GM18505 (cell line): ENCODE results near the gene KCNJ10.

Experiments
- ATAC-seq: cut with Tn5 transposase; IDR thresholded peaks from one replicate; pipeline ENCODE4 v1.9.1; 2021; ENCODE audit not compliant: unreplicated experiment
- POLR2A ChIP-seq: IDR thresholded peaks from 4 replicates; pipeline ENCODE4 v1.6.1; 2011; ENCODE audit warnings: borderline replicate concordance; ENCODE audit not compliant: insufficient read depth, insufficient read length; ENCODE audit errors: extremely low read depth

The KCNJ10 gene

GRCh38 chr1:160070243-160071163 lies 543 bp upstream of the KCNJ10 start:
- ATAC-seq = no peak

GRCh38 chr1:160068225-160068624 lies 1.7 kb downstream of the KCNJ10 start:
- ATAC-seq = no peak
- TF ChIP-seq POLR2A = no peak

More at GRCh38 chr1:160070243-160071163, 543 bp upstream of the KCNJ10 start:
- TF ChIP-seq POLR2A = no peak

- no peak for ATAC-seq
- TF ChIP-seq POLR2A = no peak
Observed at GRCh38 chr1:160066829-160067745, 2.9 kb downstream of the KCNJ10 start.

DNA sequence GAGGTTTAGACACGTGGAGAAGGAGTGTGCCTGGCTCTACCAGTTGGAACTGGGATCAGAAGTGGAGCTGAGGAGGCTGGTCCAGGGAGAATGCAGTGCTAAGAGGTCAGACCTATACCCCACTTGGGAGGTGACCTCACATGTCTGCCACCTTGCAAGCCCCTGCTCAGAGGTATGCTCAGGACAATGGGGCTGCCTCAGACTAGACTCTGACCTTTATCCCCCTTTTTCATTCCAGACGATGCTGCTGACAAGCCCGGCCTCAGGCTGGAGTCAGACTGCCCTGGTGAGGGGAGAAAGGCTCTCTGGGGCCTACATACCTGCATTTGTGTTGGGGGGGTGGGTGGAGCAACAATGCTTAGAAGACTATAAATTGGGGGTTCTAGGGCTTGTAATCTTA lies 5.2 kb downstream of the KCNJ10 start:
- no peak for TF ChIP-seq POLR2A

GRCh38 chr1:160064164-160064563 lies 5.8 kb downstream of the KCNJ10 start:
- no peak for ATAC-seq

More for the DNA sequence above, 5.2 kb downstream of the KCNJ10 start:
- no peak for ATAC-seq

DNA sequence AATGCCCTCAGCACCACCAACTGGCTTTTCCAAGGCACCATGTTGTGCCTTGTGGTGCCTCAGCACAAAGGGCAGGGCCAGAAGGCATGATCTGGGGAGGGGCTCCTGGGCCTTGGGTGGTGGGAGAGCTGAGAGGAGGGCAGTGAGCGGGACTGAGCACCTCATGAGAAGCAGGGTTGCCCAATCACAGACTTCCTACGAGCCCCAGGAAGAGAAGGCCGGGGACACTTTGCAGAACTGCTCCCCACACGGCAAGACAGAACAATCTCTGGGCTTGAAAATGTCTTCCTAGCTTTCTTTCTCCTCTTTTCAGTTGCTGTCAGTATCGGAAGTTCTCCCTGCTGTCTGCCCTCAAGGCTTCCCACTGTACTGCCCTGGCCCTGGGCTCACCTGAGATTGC lies 6.8 kb downstream of the KCNJ10 start:
- no peak for ATAC-seq
- no peak for TF ChIP-seq POLR2A

More at GRCh38 chr1:160064164-160064563, 5.8 kb downstream of the KCNJ10 start:
- no peak for TF ChIP-seq POLR2A

GRCh38 chr1:160062230-160062532 lies 7.8 kb downstream of the KCNJ10 start:
- ATAC-seq = no peak
- no peak for TF ChIP-seq POLR2A

GRCh38 chr1:160061369-160062229 lies 8.4 kb downstream of the KCNJ10 start:
- no peak for TF ChIP-seq POLR2A
- no peak for ATAC-seq

DNA sequence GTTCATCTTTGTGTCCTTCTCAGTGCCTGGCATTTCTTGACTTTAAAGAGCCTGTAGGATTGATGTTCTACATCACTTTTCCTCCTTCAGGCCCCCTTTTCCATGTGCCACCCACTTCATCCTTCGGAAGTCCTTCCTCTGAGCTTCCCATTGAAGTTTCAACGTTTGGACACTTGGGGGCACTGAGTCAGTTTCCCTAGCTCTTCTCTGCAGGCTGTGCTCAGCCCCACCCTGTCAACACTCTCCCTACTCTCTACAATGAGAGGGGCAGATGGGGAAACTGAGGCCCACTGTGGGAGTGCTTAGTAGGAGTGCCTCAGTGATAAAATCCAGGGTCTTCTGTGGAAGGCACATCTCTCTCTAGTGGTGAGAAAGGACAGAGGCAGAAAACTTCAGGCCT lies 11.9 kb downstream of the KCNJ10 start:
- ATAC-seq = no peak
- TF ChIP-seq POLR2A = no peak

DNA sequence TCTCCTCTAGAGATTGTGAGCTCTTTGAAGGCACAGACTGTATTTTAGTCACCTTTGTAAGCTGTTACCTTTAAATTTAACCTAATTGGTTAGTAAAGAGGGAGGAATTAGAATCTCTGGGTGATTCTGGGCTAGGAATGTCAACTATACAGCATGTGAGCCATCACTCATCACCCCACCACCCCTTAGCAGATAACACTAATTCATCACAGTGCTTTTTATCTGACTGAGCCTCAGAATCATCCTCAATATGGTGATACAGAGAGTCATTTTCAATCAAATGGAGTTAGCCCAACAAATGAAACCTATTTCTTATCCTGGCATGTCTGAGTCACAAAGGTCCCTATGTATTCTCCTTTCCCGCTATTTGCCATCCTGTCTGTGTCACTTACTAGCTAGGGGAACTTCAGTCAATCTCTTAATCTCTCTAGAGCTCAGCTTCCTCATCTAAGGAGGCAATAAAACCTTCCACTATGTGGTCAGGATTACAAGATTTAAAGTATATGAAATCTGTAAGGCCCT lies 13.3 kb downstream of the KCNJ10 start:
- no peak for TF ChIP-seq POLR2A
- no peak for ATAC-seq

DNA sequence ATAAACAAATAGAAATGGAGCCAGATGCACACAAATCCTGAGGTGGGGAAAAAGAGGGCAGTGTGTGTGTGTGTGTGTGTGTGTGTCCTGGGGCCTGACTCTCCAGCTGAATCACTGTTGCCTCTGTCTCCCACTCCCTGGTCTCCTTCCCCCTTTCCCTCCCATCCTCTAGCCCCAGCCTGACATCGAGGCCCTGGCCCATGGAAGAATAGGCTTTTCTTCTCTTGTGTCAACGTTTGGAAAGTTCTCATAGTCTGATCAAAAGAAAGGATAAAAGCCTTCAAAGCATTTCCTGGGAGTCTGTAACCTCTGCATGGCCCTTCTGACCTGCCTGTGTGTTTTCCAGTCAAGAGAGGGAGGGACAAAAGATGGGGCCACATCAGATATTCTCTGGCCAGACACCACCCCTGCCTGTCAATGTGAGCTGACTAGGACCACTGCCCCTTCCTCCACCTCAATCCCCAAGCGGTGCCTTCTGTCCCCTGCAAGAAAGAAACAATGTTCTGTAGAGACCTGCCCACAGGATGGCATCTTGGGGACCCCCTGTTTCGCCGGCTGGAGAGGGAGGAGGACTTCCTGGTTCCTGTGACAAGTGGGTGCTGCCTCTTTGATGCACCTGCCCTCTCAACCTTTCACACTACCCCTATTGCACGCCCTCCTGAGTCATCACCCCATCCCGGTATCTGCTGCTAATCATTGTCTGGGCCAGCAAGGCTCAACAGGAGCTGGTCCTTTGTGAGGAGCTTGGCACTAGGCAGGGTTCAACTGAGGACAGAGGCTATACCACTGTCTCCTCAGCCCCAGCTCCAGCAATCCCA lies 16.2 kb downstream of the KCNJ10 start:
- no peak for TF ChIP-seq POLR2A

GRCh38 chr1:160052936-160053335 lies 17.0 kb downstream of the KCNJ10 start:
- TF ChIP-seq POLR2A = no peak
- no peak for ATAC-seq

More for the DNA sequence above, 16.2 kb downstream of the KCNJ10 start:
- no peak for ATAC-seq
